Ovary (tissue), 9 donors: ENCODE measurements around the gene MAP6. TPM values are rescaled to one million over a fixed set of nuclear protein-coding genes. Genes with fewer than 3 reads are reported as not detected.

Source experiments
- DNase-seq, 5 donors: peaks; one replicate each; pipeline ENCODE4 v3.0.0-alpha.2; 2019 to 2020
- H3K27ac ChIP-seq, 2 donors: fragments of 200-600 bp; one replicate each; pipeline versions ENCODE4 v1.5.1 to v1.8.0; 2019 to 2022
- H3K27me3 ChIP-seq: fragments of 200-600 bp; one replicate; pipeline ENCODE4 v1.8.0; 2022
- H3K36me3 ChIP-seq: fragments of 200-600 bp; sonication (generic); one replicate; pipeline ENCODE4 v1.5.1; 2019
- H3K4me1 ChIP-seq: one replicate; pipeline ENCODE4 v1.8.1; 2013; ENCODE audit warnings: mild to moderate bottlenecking, moderate library complexity; ENCODE audit not compliant: insufficient read depth
- H3K4me3 ChIP-seq: fragments of 200-600 bp; sonication (generic); one replicate; pipeline ENCODE4 v1.5.1; 2017
- H3K9me3 ChIP-seq, 2 donors: fragments of 200-600 bp in 1 of 2; sonication (generic) in 1 of 2; one replicate each; pipeline versions ENCODE4 v1.5.1 to v1.8.1; 2013 to 2019; ENCODE audit warnings: mild to moderate bottlenecking in 1 of 2, moderate library complexity in 1 of 2
- EP300 ChIP-seq: sonication (generic); formaldehyde crosslinking; IDR thresholded peaks from one replicate; pipeline ENCODE4 v1.6.1; 2017; ENCODE audit warnings: antibody characterized with exemption
- POLR2A ChIP-seq: fragments of 450-650 bp; IDR thresholded peaks from one replicate; pipeline ENCODE4 v1.6.1; 2017; ENCODE audit warnings: antibody characterized with exemption, mild to moderate bottlenecking, moderate library complexity
- WGBS, 3 donors: extraction: QIAGEN DNeasy Blood & Tissue Kit in 1 of 3; methylation state at CpG; one replicate each; pipeline versions ENCODE4 v1.1.5 to v1.1.7; 2013 to 2017; 5-methylcytosine and 5-hydroxymethylcytosine counted together
- intact Hi-C, 4 donors: fragments of 100-400 bp; cut with DNase I; formaldehyde crosslinking; loops; one replicate each; pipeline versions ENCODE4 v1.11.0 to v1.15.1; 2022 to 2023
- polyA plus RNA-seq, 2 donors: library from polyadenylated mRNA; stranded (reverse); fragments of 200-250 nt in 1 of 2; fragments of 350-450 nt in 1 of 2; fragmentation: Illumina TruSeq in 1 of 2; extraction: RNeasy Lipid Tissue Mini Kit (QIAGEN cat#74804) in 1 of 2; gene quantifications; one replicate each; pipeline ENCODE4 v1.2.3, GENCODE V29; 2013 to 2014
- total RNA-seq, 7 donors: library from RNA; depleted of rRNA in 2 of 7; stranded (reverse); fragments of >200 nt in 2 of 7; fragmentation: NEBNext Ultra II Directional in 3 of 7; extraction: Animal tissue kit (Norgen Biotek cat#: 25700) in 3 of 7; gene quantifications; one replicate each; pipeline versions ENCODE4 v1.1.0 to v1.2.4, GENCODE V29; 2016 to 2023
- TF ChIP-seq, protein P1 (sequence below), 3 donors: fragments of 450-650 bp in 2 of 3; fragments of 200-600 bp in 1 of 3; IDR thresholded peaks; one replicate each; pipeline versions ENCODE4 v1.5.1 to v1.8.0; 2016 to 2022; ENCODE audit warnings: antibody characterized with exemption in 3 of 3, mild to moderate bottlenecking in 1 of 3
- donor health status: DM: no; HTN: no; CAD: no; lungs with moderate emphysema.
- donor health status: DM: no; HTN: no; CAD: no.
- donor health status: Bipolar disorder and iron deficiency.
- donor health status: DM: yes; HTN: yes; CAD: no.
- donor health status: DM: no; HTN: no; CAD: no.
- donor health status: DM: yes; HTN: yes; CAD: no.

MAP6 gene
- total and polyA plus RNA-seq, 9 donors, result 2.1 to 18.7 (median 8.8) TPM

DNA sequence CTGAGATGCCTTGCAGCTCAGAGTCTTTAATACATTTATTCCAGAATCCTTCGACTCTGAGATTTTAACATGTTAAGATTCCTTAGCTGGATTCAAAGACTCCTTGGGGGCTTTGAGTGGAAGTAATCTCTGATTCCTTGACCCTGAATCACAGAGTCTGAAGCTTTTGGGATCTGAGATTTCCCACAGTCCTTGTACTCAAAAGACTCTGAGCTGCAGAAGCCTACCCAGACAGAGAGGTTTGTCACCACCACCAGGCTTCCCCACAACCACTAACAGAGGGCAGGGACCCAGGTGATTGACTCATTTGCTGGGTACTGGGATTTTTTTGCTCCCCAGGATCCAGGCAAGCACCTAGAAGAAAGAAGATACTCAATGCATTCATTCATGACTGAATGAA is 108.2 kb downstream of the MAP6 start:
- H3K27ac ChIP-seq, result peak overlapping the region; percentile 98 to 100
- H3K9me3 ChIP-seq, result no peaks in the 10 kb centered on the region
- TF ChIP-seq EP300 (no peak), POLR2A (no peak)
- TF ChIP-seq, protein P1, sequence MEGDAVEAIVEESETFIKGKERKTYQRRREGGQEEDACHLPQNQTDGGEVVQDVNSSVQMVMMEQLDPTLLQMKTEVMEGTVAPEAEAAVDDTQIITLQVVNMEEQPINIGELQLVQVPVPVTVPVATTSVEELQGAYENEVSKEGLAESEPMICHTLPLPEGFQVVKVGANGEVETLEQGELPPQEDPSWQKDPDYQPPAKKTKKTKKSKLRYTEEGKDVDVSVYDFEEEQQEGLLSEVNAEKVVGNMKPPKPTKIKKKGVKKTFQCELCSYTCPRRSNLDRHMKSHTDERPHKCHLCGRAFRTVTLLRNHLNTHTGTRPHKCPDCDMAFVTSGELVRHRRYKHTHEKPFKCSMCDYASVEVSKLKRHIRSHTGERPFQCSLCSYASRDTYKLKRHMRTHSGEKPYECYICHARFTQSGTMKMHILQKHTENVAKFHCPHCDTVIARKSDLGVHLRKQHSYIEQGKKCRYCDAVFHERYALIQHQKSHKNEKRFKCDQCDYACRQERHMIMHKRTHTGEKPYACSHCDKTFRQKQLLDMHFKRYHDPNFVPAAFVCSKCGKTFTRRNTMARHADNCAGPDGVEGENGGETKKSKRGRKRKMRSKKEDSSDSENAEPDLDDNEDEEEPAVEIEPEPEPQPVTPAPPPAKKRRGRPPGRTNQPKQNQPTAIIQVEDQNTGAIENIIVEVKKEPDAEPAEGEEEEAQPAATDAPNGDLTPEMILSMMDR (IDR thresholded peaks at IDR 0.05), result no peak
- intact Hi-C loops, result no loop called here
- H3K27me3 ChIP-seq, result no peaks in the 10 kb centered on the region
- 8 to 35% (median 20%) methylated on average over 1 of the region's 1 CpG for WGBS, 3 donors
- H3K4me1 ChIP-seq, result peaks cover 31% of the 10 kb centered on the region
- H3K4me3 ChIP-seq, result no peak overlapping the region
- H3K36me3 ChIP-seq, result no peaks in the 10 kb centered on the region
- DNase-seq, result no peak

- intact Hi-C loops, result no loop called here
- DNase-seq, result peak; percentile 76 to 81 (median 79)
- no peaks in the 10 kb centered on the region for H3K27me3 ChIP-seq
- H3K9me3 ChIP-seq, result no peaks in the 10 kb centered on the region
- H3K36me3 ChIP-seq, result no peaks in the 10 kb centered on the region
- H3K4me3 ChIP-seq, result no peak overlapping the region
- TF ChIP-seq, protein P1 (IDR thresholded peaks at IDR 0.05), result no peak
- TF ChIP-seq EP300, result peak; percentile 39
- TF ChIP-seq POLR2A, result peak; percentile 10
- WGBS, 3 donors, result 1 to 15% (median 5%) methylated on average over 8 of the region's 8 CpGs
- H3K4me1 ChIP-seq, result peaks cover 32% of the 10 kb centered on the region
- H3K27ac ChIP-seq, result peak overlapping the region; percentile 98 to 100
Measured at GRCh38 chr11:75558939-75559843, 109.6 kb downstream of the MAP6 start.

DNA sequence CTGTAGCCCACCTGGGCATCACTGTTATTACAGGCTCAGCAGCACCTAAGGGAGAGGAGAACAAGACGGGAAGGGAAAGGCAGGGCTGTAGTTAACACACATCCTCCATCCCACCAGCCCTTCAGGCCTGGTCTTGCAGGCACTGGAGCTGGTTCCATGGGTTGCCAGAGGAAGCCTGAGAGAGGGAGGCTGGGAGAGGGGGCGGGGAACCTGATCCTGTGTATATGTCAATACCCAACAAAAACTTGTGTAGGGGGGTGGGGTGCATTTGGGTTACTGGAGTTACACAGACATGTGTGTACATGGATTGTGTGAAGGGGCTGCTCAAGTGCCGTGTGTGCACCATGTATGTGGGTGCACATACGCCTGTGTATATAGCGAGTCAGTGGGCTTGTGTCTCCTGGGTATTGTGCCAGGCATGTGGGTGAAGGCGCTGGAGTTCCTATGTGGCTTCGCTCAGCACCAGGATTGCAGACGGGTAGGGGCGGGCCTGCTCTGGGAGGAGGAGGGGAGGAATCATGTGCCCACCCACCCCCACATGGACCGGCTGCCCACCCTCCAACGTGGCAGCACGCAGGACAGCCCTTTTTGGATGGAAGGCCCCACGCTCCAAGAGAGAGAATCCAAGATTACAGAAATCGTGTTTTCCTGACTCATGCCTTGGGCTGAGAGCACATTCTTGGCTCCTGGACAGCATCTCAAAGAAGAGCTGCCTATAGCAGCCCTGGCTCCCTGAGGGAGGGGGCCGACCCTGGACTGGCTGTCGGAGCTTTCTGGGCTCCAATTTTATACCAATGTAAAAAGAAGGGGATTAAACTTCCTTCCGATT is 111.0 kb downstream of the MAP6 start:
- Histone ChIP-seq H3K27me3 (no peaks in the 10 kb centered on the region), H3K4me1 (peaks cover 34% of the 10 kb centered on the region), H3K9me3 (no peaks in the 10 kb centered on the region), H3K4me3 (no peak overlapping the region), H3K36me3 (no peaks in the 10 kb centered on the region), H3K27ac (peak overlapping the region; percentile 98 to 100)
- intact Hi-C loops, result no loop called here
- DNase-seq, result peak; percentile 79 to 81 (median 80)
- TF ChIP-seq POLR2A (no peak), EP300 (no peak)
- TF ChIP-seq, protein P1 (IDR thresholded peaks at IDR 0.05), result no peak
- WGBS, 3 donors, result 11 to 17% (median 14%) methylated on average over 17 of the region's 17 CpGs

DNA sequence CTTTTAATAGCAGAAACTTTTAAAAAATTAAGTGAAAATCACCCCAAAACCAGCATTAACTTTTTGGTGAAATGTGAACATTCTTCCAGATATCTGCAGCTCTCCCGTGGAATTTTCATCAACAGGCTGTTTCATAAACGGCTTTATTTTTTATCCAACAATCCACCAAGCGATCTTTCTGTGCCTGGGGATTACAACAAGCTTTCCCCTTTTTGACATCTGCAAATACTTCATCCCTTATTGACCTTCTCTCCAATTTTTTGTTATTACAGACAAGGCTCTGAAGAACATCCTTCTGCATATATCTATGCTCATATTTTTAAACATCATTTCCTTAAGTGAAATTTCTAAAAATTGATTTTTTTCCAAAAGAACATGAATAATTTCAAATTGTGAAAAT is 112.6 kb downstream of the MAP6 start:
- Histone ChIP-seq H3K9me3 (no peaks in the 10 kb centered on the region), H3K27ac (peak overlapping the region in 1 of 2 donors; percentile 98), H3K4me3 (no peak overlapping the region), H3K4me1 (peaks cover 34% of the 10 kb centered on the region), H3K36me3 (no peaks in the 10 kb centered on the region), H3K27me3 (no peaks in the 10 kb centered on the region)
- intact Hi-C loops, result no loop called here
- no peak for DNase-seq
- 22 to 54% (median 25%) methylated on average over 3 of the region's 3 CpGs for WGBS, 3 donors
- TF ChIP-seq, protein P1 (IDR thresholded peaks at IDR 0.05), result no peak
- TF ChIP-seq POLR2A (no peak), EP300 (no peak)
